ENCODE measurements around the gene CXorf66.

The CXorf66 gene

DNA sequence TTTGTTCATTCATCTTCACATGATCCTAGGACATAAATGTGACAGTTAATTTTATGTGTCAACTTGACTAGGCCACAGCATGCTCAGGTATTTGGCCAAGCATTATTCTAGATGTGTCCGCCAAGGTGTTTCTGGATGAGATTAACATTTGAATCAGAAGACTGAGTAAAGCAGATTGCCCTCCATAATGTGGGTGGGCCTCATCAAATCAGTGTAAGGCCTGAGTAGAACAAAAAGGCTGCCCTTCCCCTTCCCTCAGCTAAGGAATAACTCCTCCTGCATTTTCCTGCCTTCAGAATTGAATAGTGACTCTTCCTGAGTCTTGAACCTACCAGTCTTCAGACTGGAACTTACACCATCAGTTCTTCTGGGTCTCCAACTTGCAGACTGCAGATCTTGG is 50.9 kb downstream of the CXorf66 start:
- H3K79me2 ChIP-seq (ENCODE audit: insufficient read depth, low read length), result 0 out of 2 replicates have a peak, but pooled peaks cover 7% of the 10 kb centered on the region
- DNase-seq (no peak), ATAC-seq (ENCODE audit: insufficient read depth, low read depth) (no peak)
- no peaks in the 10 kb centered on the region for H3K36me3 ChIP-seq (ENCODE audit: insufficient read depth, low read length)
- no peak overlapping the region for H2AFZ ChIP-seq (ENCODE audit: low read depth, low read length)
- H3K4me2 ChIP-seq (ENCODE audit: insufficient read depth, low read length), result no peak overlapping the region
- no peaks in the 10 kb centered on the region for H3K4me1 ChIP-seq (ENCODE audit: insufficient read depth, low read length)
- H3K9ac ChIP-seq (ENCODE audit: low read depth, low read length), result no peak overlapping the region
- no peak overlapping the region for H3K4me3 ChIP-seq (ENCODE audit: low read depth in 1 of 2, low read length in 2 of 2)
- no peaks in the 10 kb centered on the region for H3K27me3 ChIP-seq (ENCODE audit: insufficient read depth, low read length, poor library complexity)
- no peaks in the 10 kb centered on the region; the same call in 1 of the 2 replicates for H4K20me1 ChIP-seq (ENCODE audit: insufficient read depth, low read length)
- no peak for TF ChIP-seq EZH2 (IDR thresholded peaks at IDR 0.05; ENCODE audit: borderline replicate concordance, low read depth, low read length, severe bottlenecking)
- TF ChIP-seq, protein P1, sequence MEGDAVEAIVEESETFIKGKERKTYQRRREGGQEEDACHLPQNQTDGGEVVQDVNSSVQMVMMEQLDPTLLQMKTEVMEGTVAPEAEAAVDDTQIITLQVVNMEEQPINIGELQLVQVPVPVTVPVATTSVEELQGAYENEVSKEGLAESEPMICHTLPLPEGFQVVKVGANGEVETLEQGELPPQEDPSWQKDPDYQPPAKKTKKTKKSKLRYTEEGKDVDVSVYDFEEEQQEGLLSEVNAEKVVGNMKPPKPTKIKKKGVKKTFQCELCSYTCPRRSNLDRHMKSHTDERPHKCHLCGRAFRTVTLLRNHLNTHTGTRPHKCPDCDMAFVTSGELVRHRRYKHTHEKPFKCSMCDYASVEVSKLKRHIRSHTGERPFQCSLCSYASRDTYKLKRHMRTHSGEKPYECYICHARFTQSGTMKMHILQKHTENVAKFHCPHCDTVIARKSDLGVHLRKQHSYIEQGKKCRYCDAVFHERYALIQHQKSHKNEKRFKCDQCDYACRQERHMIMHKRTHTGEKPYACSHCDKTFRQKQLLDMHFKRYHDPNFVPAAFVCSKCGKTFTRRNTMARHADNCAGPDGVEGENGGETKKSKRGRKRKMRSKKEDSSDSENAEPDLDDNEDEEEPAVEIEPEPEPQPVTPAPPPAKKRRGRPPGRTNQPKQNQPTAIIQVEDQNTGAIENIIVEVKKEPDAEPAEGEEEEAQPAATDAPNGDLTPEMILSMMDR (IDR thresholded peaks at IDR 0.05; ENCODE audit: borderline replicate concordance, extremely low read depth, low read length, poor library complexity, severe bottlenecking), result no peak
- H3K27ac ChIP-seq (ENCODE audit: low read length), result no peak overlapping the region
- H3K9me3 ChIP-seq (ENCODE audit: insufficient read depth, low read length, severe bottlenecking), result no peaks in the 10 kb centered on the region

DNA sequence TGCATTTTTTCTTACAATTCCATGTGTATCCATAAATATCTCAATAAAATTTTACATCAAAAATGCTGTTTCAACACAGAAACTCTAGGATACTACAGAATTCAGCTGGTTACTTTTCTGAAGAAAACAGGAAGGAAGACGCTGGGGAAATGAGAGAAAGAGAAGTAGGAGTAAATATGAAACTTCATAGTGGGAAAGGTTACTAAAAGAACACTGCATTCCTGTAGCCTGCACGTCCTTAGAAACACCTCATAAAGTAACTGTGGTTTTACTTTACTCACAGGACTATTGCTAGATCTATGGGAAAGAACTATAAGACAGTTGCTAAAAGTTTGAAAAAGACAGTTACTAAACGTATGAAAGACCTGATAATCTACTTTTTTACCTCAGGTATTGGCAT is 55.6 kb downstream of the CXorf66 start:
- no peaks in the 10 kb centered on the region for H3K36me3 ChIP-seq (ENCODE audit: insufficient read depth, low read length)
- H3K9ac ChIP-seq (ENCODE audit: low read depth, low read length), result no peak overlapping the region
- H3K79me2 ChIP-seq (ENCODE audit: insufficient read depth, low read length), result 0 out of 2 replicates have a peak, but pooled peaks cover 3% of the 10 kb centered on the region
- H3K4me2 ChIP-seq (ENCODE audit: insufficient read depth, low read length), result no peak overlapping the region
- TF ChIP-seq, protein P1 (IDR thresholded peaks at IDR 0.05; ENCODE audit: borderline replicate concordance, extremely low read depth, low read length, poor library complexity, severe bottlenecking), result no peak
- TF ChIP-seq EZH2 (IDR thresholded peaks at IDR 0.05; ENCODE audit: borderline replicate concordance, low read depth, low read length, severe bottlenecking), result no peak
- ATAC-seq (ENCODE audit: insufficient read depth, low read depth) (no peak), DNase-seq (no peak)
- H3K9me3 ChIP-seq (ENCODE audit: insufficient read depth, low read length, severe bottlenecking), result no peaks in the 10 kb centered on the region
- no peak overlapping the region for H2AFZ ChIP-seq (ENCODE audit: low read depth, low read length)
- no peaks in the 10 kb centered on the region for H3K4me1 ChIP-seq (ENCODE audit: insufficient read depth, low read length)
- H3K27me3 ChIP-seq (ENCODE audit: insufficient read depth, low read length, poor library complexity), result no peaks in the 10 kb centered on the region
- no peak overlapping the region for H3K27ac ChIP-seq (ENCODE audit: low read length)
- H3K4me3 ChIP-seq (ENCODE audit: low read depth in 1 of 2, low read length in 2 of 2), result no peak overlapping the region
- H4K20me1 ChIP-seq (ENCODE audit: insufficient read depth, low read length), result no peaks in the 10 kb centered on the region; the same call in 1 of the 2 replicates

DNA sequence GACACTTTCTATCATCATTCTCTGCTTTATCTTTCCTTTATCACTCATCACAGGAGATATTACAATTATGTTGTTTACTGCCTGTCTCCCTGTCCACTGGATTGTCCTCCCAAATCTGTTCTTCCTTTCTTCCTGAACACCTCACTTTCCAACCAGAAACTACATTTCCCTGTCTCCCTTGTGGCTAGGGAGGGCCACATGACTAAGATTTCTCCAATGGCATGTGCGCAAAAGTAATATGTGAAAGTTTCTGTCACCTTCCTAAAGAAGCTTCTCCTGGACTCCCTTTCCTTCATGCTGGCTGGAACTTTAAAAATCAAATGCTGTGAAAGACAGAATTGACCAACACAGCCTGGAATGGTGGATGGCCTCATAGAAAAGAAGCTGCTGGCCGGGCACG is 58.2 kb downstream of the CXorf66 start:
- Histone ChIP-seq H3K9ac (ENCODE audit: low read depth, low read length) (no peak overlapping the region), H3K36me3 (ENCODE audit: insufficient read depth, low read length) (no peaks in the 10 kb centered on the region), H4K20me1 (ENCODE audit: insufficient read depth, low read length) (peaks cover 3% of the 10 kb centered on the region; the same call in 1 of the 2 replicates), H3K27ac (ENCODE audit: low read length) (no peak overlapping the region), H3K4me3 (ENCODE audit: low read depth in 1 of 2, low read length in 2 of 2) (no peak overlapping the region), H3K9me3 (ENCODE audit: insufficient read depth, low read length, severe bottlenecking) (no peaks in the 10 kb centered on the region), H2AFZ (ENCODE audit: low read depth, low read length) (no peak overlapping the region), H3K4me2 (ENCODE audit: insufficient read depth, low read length) (no peak overlapping the region), H3K4me1 (ENCODE audit: insufficient read depth, low read length) (no peaks in the 10 kb centered on the region), H3K79me2 (ENCODE audit: insufficient read depth, low read length) (0 out of 2 replicates have a peak, but pooled peaks cover 5% of the 10 kb centered on the region), H3K27me3 (ENCODE audit: insufficient read depth, low read length, poor library complexity) (no peaks in the 10 kb centered on the region)
- TF ChIP-seq EZH2 (IDR thresholded peaks at IDR 0.05; ENCODE audit: borderline replicate concordance, low read depth, low read length, severe bottlenecking), result no peak
- TF ChIP-seq, protein P1 (IDR thresholded peaks at IDR 0.05; ENCODE audit: borderline replicate concordance, extremely low read depth, low read length, poor library complexity, severe bottlenecking), result no peak
- DNase-seq (no peak), ATAC-seq (ENCODE audit: insufficient read depth, low read depth) (no peak)

All from DND-41 (cell line).